ENCODE results near the gene FNDC3B.

Gene FNDC3B

GRCh38 chr3:172096881-172097420 is 57.6 kb downstream of the FNDC3B start:
- Histone ChIP-seq H3K9me2 (ENCODE audit: low read depth, low read length) (no peaks in the 10 kb centered on the region), H3K4me2 (ENCODE audit: low read length) (no peak overlapping the region), H3K27me3 (ENCODE audit: insufficient read depth, low read length) (peaks cover under 1% of the 10 kb centered on the region; the same call in 1 of the 2 replicates), H2AFZ (ENCODE audit: low read length) (no peak overlapping the region), H3K9ac (ENCODE audit: low read length) (no peak overlapping the region), H3K36me3 (ENCODE audit: insufficient read depth, low read length) (no peaks in the 10 kb centered on the region), H3K4me3 (ENCODE audit: low read depth, low read length, poor library complexity, severe bottlenecking) (no peak overlapping the region), H3K79me2 (ENCODE audit: insufficient read depth, low read length) (no peaks in the 10 kb centered on the region), H3K27ac (ENCODE audit: low read depth, low read length, poor library complexity, severe bottlenecking) (no peak overlapping the region), H3K9me3 (ENCODE audit: low read length) (no peaks in the 10 kb centered on the region), H3F3A (ENCODE audit: insufficient read depth, low read length) (no peaks in the 10 kb centered on the region), H3K4me1 (ENCODE audit: insufficient read depth, low read length, severe bottlenecking) (peaks cover 7% of the 10 kb centered on the region), H4K20me1 (ENCODE audit: insufficient read depth, low read length) (no peaks in the 10 kb centered on the region)
- TF ChIP-seq CTCF (IDR thresholded peaks at IDR 0.05; ENCODE audit: low read length) = no peak
- TF ChIP-seq EZH2 (IDR thresholded peaks at IDR 0.05; ENCODE audit: borderline replicate concordance, low read length) = no peak

- no peak overlapping the region for H2AFZ ChIP-seq (ENCODE audit: low read length)
- no peak overlapping the region for H3K27ac ChIP-seq (ENCODE audit: low read depth, low read length, poor library complexity, severe bottlenecking)
- H3K9ac ChIP-seq (ENCODE audit: low read length) = no peak overlapping the region
- no peaks in the 10 kb centered on the region for H4K20me1 ChIP-seq (ENCODE audit: insufficient read depth, low read length)
- no peak overlapping the region for H3K4me3 ChIP-seq (ENCODE audit: low read depth, low read length, poor library complexity, severe bottlenecking)
- no peaks in the 10 kb centered on the region for H3K9me2 ChIP-seq (ENCODE audit: low read depth, low read length)
- H3K36me3 ChIP-seq (ENCODE audit: insufficient read depth, low read length) = no peaks in the 10 kb centered on the region
- H3K79me2 ChIP-seq (ENCODE audit: insufficient read depth, low read length) = no peaks in the 10 kb centered on the region
- TF ChIP-seq EZH2 (IDR thresholded peaks at IDR 0.05; ENCODE audit: borderline replicate concordance, low read length) (no peak), CTCF (IDR thresholded peaks at IDR 0.05; ENCODE audit: low read length) (no peak)
- no peaks in the 10 kb centered on the region for H3K9me3 ChIP-seq (ENCODE audit: low read length)
- no peaks in the 10 kb centered on the region for H3K27me3 ChIP-seq (ENCODE audit: insufficient read depth, low read length)
- peaks cover 12% of the 10 kb centered on the region for H3K4me1 ChIP-seq (ENCODE audit: insufficient read depth, low read length, severe bottlenecking)
- H3K4me2 ChIP-seq (ENCODE audit: low read length) = no peak overlapping the region
- no peaks in the 10 kb centered on the region for H3F3A ChIP-seq (ENCODE audit: insufficient read depth, low read length)
These were observed 58.2 kb downstream of the FNDC3B start for GRCh38 chr3:172097585-172097984.

GRCh38 chr3:172098698-172099494 is 59.5 kb downstream of the FNDC3B start:
- no peak overlapping the region for H3K9ac ChIP-seq (ENCODE audit: low read length)
- H3K4me2 ChIP-seq (ENCODE audit: low read length) = no peak overlapping the region
- H3K36me3 ChIP-seq (ENCODE audit: insufficient read depth, low read length) = no peaks in the 10 kb centered on the region
- no peaks in the 10 kb centered on the region for H3K9me2 ChIP-seq (ENCODE audit: low read depth, low read length)
- TF ChIP-seq EZH2 (IDR thresholded peaks at IDR 0.05; ENCODE audit: borderline replicate concordance, low read length) (no peak), CTCF (IDR thresholded peaks at IDR 0.05; ENCODE audit: low read length) (no peak)
- no peaks in the 10 kb centered on the region for H3K79me2 ChIP-seq (ENCODE audit: insufficient read depth, low read length)
- H4K20me1 ChIP-seq (ENCODE audit: insufficient read depth, low read length) = no peaks in the 10 kb centered on the region
- H3K9me3 ChIP-seq (ENCODE audit: low read length) = no peaks in the 10 kb centered on the region
- no peaks in the 10 kb centered on the region for H3F3A ChIP-seq (ENCODE audit: insufficient read depth, low read length)
- H3K27me3 ChIP-seq (ENCODE audit: insufficient read depth, low read length) = no peaks in the 10 kb centered on the region
- no peak overlapping the region for H2AFZ ChIP-seq (ENCODE audit: low read length)
- peaks cover 15% of the 10 kb centered on the region for H3K4me1 ChIP-seq (ENCODE audit: insufficient read depth, low read length, severe bottlenecking)
- no peak overlapping the region for H3K27ac ChIP-seq (ENCODE audit: low read depth, low read length, poor library complexity, severe bottlenecking)
- no peak overlapping the region for H3K4me3 ChIP-seq (ENCODE audit: low read depth, low read length, poor library complexity, severe bottlenecking)

Data from OCI-LY1 (cell line).